Measurements from ENCODE around the gene NAA60.

The NAA60 gene

GRCh38 chr16:3443108-3444031 lies at the start of gene NAA60, which contains the start of gene ZNF597:
Gene NAA60 (plus strand): TSS chr16:3443680. CDS start chr16:3476228, 32,548 bp downstream.
Gene ZNF597 (minus strand): TSS chr16:3443504. CDS start chr16:3443153, 351 bp downstream.
- DNase-seq: peak; percentile 92

- DNase-seq: no peak
Measured at GRCh38 chr16:3400446-3400778, 43.1 kb upstream of the NAA60 start.

GRCh38 chr16:3400779-3401688 lies 42.4 kb upstream of the NAA60 start, which contains the start of the genes ZNF174 and ZSCAN32:
Gene ZNF174 (plus strand): TSS chr16:3401215. CDS start chr16:3402005, 790 bp downstream.
Gene ZSCAN32 (minus strand): TSS chr16:3401004. CDS start chr16:3397557, 3,447 bp downstream.
- peak; percentile 100 for DNase-seq

- no peak for DNase-seq
Measured at GRCh38 chr16:3401719-3402397, 41.6 kb upstream of the NAA60 start.

GRCh38 chr16:3408561-3409197 lies 34.8 kb upstream of the NAA60 start:
- no peak for DNase-seq

- DNase-seq: no peak
Measured at GRCh38 chr16:3413730-3414379, 29.6 kb upstream of the NAA60 start.

- DNase-seq: peak; percentile 84
Measured at GRCh38 chr16:3431779-3432219, 11.7 kb upstream of the NAA60 start.

GRCh38 chr16:3434373-3434772 lies 9.1 kb upstream of the NAA60 start:
- no peak for DNase-seq

GRCh38 chr16:3439637-3440036 lies 3.8 kb upstream of the NAA60 start:
- no peak for DNase-seq

- DNase-seq: peak; percentile 75
Measured at GRCh38 chr16:3444032-3444388, 530 bp downstream of the NAA60 start.

- no peak for DNase-seq
Measured at GRCh38 chr16:3454093-3454492, 10.6 kb downstream of the NAA60 start.

GRCh38 chr16:3454631-3455147 lies 11.2 kb downstream of the NAA60 start:
- no peak for DNase-seq

- DNase-seq: peak; percentile 96
Measured at GRCh38 chr16:3457434-3458252, 14.2 kb downstream of the NAA60 start.

- DNase-seq: peak; percentile 69
Measured at GRCh38 chr16:3458278-3458851, 14.9 kb downstream of the NAA60 start.

GRCh38 chr16:3458852-3459361 lies 15.4 kb downstream of the NAA60 start:
- DNase-seq: peak; percentile 61

- peak; percentile 58 for DNase-seq
Measured at GRCh38 chr16:3459401-3460090, 16.1 kb downstream of the NAA60 start.

GRCh38 chr16:3460121-3460520 lies 16.6 kb downstream of the NAA60 start:
- DNase-seq: peak; percentile 22

GRCh38 chr16:3460585-3460984 lies 17.1 kb downstream of the NAA60 start:
- peak; percentile 46 for DNase-seq

GRCh38 chr16:3461151-3461550 lies 17.7 kb downstream of the NAA60 start:
- peak; percentile 62 for DNase-seq
